Natural killer cell (primary cell): ENCODE results near the gene PRKG1. TPM values are rescaled to one million over a fixed set of nuclear protein-coding genes. Genes with fewer than 3 reads are reported as not detected.

ENCODE experiments used
- ATAC-seq, 3 donors: fragments of 150-1000 bp in 2 of 3; fragments of 200-7000 bp in 1 of 3; cut with Tn5 transposase; 1 replicate in 1 of 3; 2 replicates in 2 of 3; pipeline ENCODE4 v1.10.0; 2021; ENCODE audit warnings: mild to moderate bottlenecking in 2 of 3, moderate library complexity in 2 of 3
- DNase-seq, 2 donors: peaks; one replicate each; pipeline versions ENCODE4 v3.0.0 to v3.0.0-alpha.2; 2013 to 2021; ENCODE audit warnings: mixed read lengths in 1 of 2
- H3K27ac ChIP-seq: one replicate; pipeline ENCODE4 v1.5.1; 2013; ENCODE audit warnings: mild to moderate bottlenecking, low read length
- H3K27me3 ChIP-seq: one replicate; pipeline ENCODE4 v1.6.1; 2013; ENCODE audit warnings: low read length; ENCODE audit not compliant: control insufficient read depth, insufficient read depth
- H3K36me3 ChIP-seq: one replicate; pipeline ENCODE4 v1.6.1; 2013; ENCODE audit warnings: low read length; ENCODE audit not compliant: control insufficient read depth, insufficient read depth
- H3K4me1 ChIP-seq: one replicate; pipeline ENCODE4 v1.6.1; 2013; ENCODE audit warnings: low read length; ENCODE audit not compliant: control insufficient read depth, insufficient read depth
- H3K4me3 ChIP-seq: one replicate; pipeline ENCODE4 v1.5.1; 2013; ENCODE audit warnings: low read length
- H3K9me3 ChIP-seq: one replicate; pipeline ENCODE4 v1.6.1; 2013; ENCODE audit warnings: low read length; ENCODE audit not compliant: control insufficient read depth, insufficient read depth
- H3K27ac Mint-ChIP-seq, 2 donors: one replicate each; pipeline ENCODE4 v1.8.0; 2022; ENCODE audit warnings: mild to moderate bottlenecking in 2 of 2, mixed read lengths in 2 of 2, moderate library complexity in 1 of 2
- H3K27me3 Mint-ChIP-seq, 2 donors: one replicate each; pipeline ENCODE4 v1.8.0; 2022; ENCODE audit warnings: low read depth in 2 of 2, mixed read lengths in 2 of 2
- H3K36me3 Mint-ChIP-seq: one replicate; pipeline ENCODE4 v1.8.0; 2022; ENCODE audit warnings: mixed read lengths
- H3K4me1 Mint-ChIP-seq, 2 donors: one replicate each; pipeline ENCODE4 v1.8.0; 2022; ENCODE audit warnings: mixed read lengths in 2 of 2
- H3K4me3 Mint-ChIP-seq: one replicate; pipeline ENCODE4 v1.8.0; 2022; ENCODE audit warnings: mild to moderate bottlenecking, moderate library complexity, mixed read lengths
- H3K9me3 Mint-ChIP-seq, 2 donors: one replicate each; pipeline ENCODE4 v1.8.0; 2022; ENCODE audit warnings: mixed read lengths in 2 of 2
- CTCF ChIP-seq: fragments of 200-600 bp; IDR thresholded peaks from one replicate; pipeline ENCODE4 v1.8.0; 2022; ENCODE audit warnings: antibody characterized with exemption
- WGBS: methylation state at CpG from one replicate; pipeline ENCODE4 v1.1.7; 2013; ENCODE audit warnings: missing lambda C conversion rate; ENCODE audit not compliant: insufficient coverage; 5-methylcytosine and 5-hydroxymethylcytosine counted together
- intact Hi-C: fragments of 100-400 bp; cut with micrococcal nuclease; formaldehyde crosslinking; loops from one replicate; pipeline ENCODE4 v1.14.2; 2022
- total RNA-seq, 4 donors: library from RNA; stranded (reverse); fragments of 120-200 nt in 1 of 4; gene quantifications; one replicate each; pipeline versions ENCODE4 v1.2.3 to v1.2.4, GENCODE V29; 2013 to 2022

The PRKG1 gene
- total RNA-seq, 3 donors from 2014 or later (not counting 1 experiment from before 2014, with no cell fraction given) = 0.23 to 0.41 (median 0.35) TPM

DNA sequence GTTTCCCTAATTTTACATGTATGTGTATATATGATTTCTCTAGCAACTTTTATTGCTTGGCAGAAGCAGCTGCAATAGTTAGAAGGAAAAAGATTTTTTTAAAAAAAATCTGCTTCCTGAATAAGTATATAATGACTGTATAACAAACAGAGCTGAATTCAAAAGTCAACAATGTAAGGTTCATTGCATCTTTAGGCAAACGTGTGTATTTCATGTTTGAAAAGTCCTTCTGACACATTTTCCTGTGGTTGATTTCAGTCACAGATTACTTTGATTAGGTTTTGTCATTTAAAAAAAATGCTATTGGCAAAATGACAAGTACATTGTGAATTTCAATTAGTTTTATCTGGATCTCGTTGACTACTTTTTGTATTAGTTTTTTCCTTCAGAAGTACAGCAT lies 394.1 kb downstream of the PRKG1 start:
- H3K4me3 ChIP-seq = no peak overlapping the region
- no peak for TF ChIP-seq CTCF
- DNase-seq (no peak), ATAC-seq (no peak)
- no peaks in the 10 kb centered on the region for H3K4me1 ChIP-seq
- no peaks in the 10 kb centered on the region for H3K9me3 ChIP-seq
- Mint-ChIP-seq H3K27me3 (no peaks in the 10 kb centered on the region), H3K9me3 (no peaks in the 10 kb centered on the region), H3K4me1 (no peaks in the 10 kb centered on the region), H3K27ac (no peak overlapping the region), H3K4me3 (no peak overlapping the region), H3K36me3 (no peaks in the 10 kb centered on the region)
- WGBS = 13% methylated on average over 1 of the region's 2 CpGs
- intact Hi-C loops = no loop called here
- no peaks in the 10 kb centered on the region for H3K36me3 ChIP-seq
- H3K27ac ChIP-seq = no peak overlapping the region
- H3K27me3 ChIP-seq = no peaks in the 10 kb centered on the region

DNA sequence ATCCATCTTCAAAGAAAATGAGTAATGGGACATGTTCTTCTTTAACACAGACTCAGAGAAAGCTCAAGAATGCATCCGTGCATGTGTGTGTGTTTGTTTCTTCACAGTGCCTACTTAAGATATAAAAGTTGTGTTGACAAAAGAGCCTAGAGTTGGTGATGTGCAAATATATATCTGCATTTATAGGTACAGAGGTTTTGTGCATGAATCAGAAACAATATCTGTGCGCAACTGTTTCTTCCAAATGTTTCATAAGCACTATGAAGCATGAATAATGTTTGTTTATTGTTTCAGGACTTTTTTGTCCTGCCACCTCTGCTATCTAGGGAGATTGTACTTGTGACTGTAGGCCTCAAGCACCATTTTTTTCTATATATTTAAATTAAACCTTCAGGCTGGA lies 395.4 kb downstream of the PRKG1 start:
- intact Hi-C loops = no loop called here
- no peaks in the 10 kb centered on the region for H3K4me1 ChIP-seq
- H3K27ac Mint-ChIP-seq = no peak overlapping the region
- H3K27me3 ChIP-seq = no peaks in the 10 kb centered on the region
- no peaks in the 10 kb centered on the region for H3K4me1 Mint-ChIP-seq
- DNase-seq (no peak), ATAC-seq (no peak)
- no peak for TF ChIP-seq CTCF
- WGBS = 96% methylated on average over 2 of the region's 2 CpGs
- H3K36me3 ChIP-seq = no peaks in the 10 kb centered on the region
- H3K9me3 Mint-ChIP-seq = no peaks in the 10 kb centered on the region
- H3K27me3 Mint-ChIP-seq = no peaks in the 10 kb centered on the region
- no peak overlapping the region for H3K4me3 Mint-ChIP-seq
- H3K9me3 ChIP-seq = no peaks in the 10 kb centered on the region
- no peak overlapping the region for H3K27ac ChIP-seq
- H3K36me3 Mint-ChIP-seq = no peaks in the 10 kb centered on the region
- no peak overlapping the region for H3K4me3 ChIP-seq

GRCh38 chr10:51471271-51471670 lies 397.0 kb downstream of the PRKG1 start:
- ATAC-seq (no peak), DNase-seq (no peak)
- H3K36me3 ChIP-seq = no peaks in the 10 kb centered on the region
- H3K27ac ChIP-seq = no peak overlapping the region
- no peak overlapping the region for H3K27ac Mint-ChIP-seq
- intact Hi-C loops = no loop called here
- H3K4me3 ChIP-seq = no peak overlapping the region
- H3K9me3 ChIP-seq = no peaks in the 10 kb centered on the region
- 43% methylated on average over 4 of the region's 4 CpGs for WGBS
- H3K4me1 ChIP-seq = no peaks in the 10 kb centered on the region
- peaks cover 0 to 2% of the 10 kb centered on the region in 2 donors for H3K9me3 Mint-ChIP-seq
- TF ChIP-seq CTCF = no peak
- H3K4me3 Mint-ChIP-seq = no peak overlapping the region
- no peaks in the 10 kb centered on the region for H3K27me3 ChIP-seq
- no peaks in the 10 kb centered on the region for H3K4me1 Mint-ChIP-seq
- H3K36me3 Mint-ChIP-seq = no peaks in the 10 kb centered on the region
- no peaks in the 10 kb centered on the region for H3K27me3 Mint-ChIP-seq

GRCh38 chr10:51472154-51472553 lies 397.9 kb downstream of the PRKG1 start:
- Mint-ChIP-seq H3K4me1 (no peaks in the 10 kb centered on the region), H3K9me3 (peaks cover 0 to 4% of the 10 kb centered on the region in 2 donors), H3K36me3 (no peaks in the 10 kb centered on the region), H3K27me3 (no peaks in the 10 kb centered on the region), H3K27ac (no peak overlapping the region), H3K4me3 (no peak overlapping the region)
- Histone ChIP-seq H3K27ac (no peak overlapping the region), H3K4me3 (no peak overlapping the region), H3K27me3 (no peaks in the 10 kb centered on the region), H3K4me1 (no peaks in the 10 kb centered on the region), H3K9me3 (no peaks in the 10 kb centered on the region), H3K36me3 (no peaks in the 10 kb centered on the region)
- ATAC-seq (no peak), DNase-seq (no peak)
- TF ChIP-seq CTCF = no peak
- no CpG with 5 or more reads among the region's 1 CpG for WGBS
- intact Hi-C loops = no loop called here
